NAMALWA (cell line): ENCODE measurements around the gene CORO2A.
"Not testable (repeated sequence)": the region's sequence is repeated elsewhere in the genome, so short reads cannot be mapped to it uniquely, and the experiment has no call there.

Experiments
- DNase-seq: peaks from one replicate; pipeline ENCODE4 v3.0.0-alpha.2; 2015; ENCODE audit warnings: low spot score

Gene CORO2A

DNA sequence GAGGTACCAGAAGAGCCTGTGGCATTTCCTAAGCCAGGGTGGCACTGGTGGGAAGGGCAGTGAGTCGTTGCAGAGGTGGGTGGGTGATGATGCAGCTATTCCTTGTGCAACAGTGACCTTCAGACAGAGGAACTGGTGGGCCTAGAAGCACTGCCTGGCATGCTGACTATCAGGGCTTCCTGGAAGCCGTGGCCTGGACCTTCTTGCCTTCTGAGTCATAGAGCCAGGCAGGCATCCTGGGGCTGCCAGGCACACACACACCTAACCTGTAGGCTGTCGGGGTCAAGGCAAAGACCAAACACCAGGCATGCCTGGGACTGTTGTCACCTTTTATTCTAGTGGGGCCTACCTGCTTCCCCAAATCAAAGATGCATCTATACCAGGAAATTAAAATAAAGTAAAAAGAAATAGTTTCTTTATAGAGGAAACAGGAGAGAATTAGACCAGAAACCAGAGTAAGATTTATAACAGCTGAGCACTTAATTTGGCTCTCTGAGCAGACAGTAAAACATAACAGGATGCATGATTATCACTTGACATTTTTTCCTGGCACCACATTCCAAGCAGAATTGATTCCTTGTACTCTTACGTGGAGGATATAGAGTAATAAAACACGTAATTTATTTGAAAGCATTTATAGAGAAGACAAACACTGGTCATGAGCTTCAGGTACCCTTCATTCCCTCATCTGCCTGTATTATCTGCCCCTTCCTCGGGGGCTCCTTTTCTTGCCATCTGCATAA lies 110.8 kb downstream of the CORO2A start:
- DNase-seq, result no peak

DNA sequence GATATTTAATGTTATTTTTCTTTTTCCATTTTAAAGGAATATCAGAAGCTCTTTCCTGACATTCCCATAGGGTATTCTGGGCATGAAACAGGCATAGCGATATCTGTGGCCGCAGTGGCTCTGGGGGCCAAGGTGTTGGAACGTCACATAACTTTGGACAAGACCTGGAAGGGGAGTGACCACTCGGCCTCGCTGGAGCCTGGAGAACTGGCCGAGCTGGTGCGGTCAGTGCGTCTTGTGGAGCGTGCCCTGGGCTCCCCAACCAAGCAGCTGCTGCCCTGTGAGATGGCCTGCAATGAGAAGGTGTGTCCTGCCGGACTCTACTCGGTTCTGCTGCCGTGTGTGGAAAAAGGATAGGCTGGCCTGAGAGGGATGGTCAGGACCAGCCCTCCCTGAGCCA lies 111.7 kb downstream of the CORO2A start:
- DNase-seq, result no peak

DNA sequence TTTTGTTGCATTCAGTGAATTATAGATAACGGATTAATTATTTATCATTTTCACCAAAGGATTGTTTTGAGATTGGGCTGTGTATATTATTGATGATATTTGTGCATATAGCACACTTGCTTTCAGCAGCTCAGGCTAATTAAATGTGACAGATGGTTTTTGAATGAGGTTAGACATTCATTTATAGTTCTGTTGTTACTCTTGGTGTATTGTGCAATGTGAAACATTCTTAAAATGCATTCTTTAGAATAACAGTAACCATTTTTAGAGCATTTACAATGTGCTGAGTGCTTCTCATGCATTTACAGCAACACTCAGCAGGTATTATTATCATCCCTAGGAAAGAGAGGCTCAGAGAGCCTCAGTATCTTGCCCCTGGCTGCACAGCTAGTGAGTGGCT lies 112.1 kb downstream of the CORO2A start:
- DNase-seq, result no peak

DNA sequence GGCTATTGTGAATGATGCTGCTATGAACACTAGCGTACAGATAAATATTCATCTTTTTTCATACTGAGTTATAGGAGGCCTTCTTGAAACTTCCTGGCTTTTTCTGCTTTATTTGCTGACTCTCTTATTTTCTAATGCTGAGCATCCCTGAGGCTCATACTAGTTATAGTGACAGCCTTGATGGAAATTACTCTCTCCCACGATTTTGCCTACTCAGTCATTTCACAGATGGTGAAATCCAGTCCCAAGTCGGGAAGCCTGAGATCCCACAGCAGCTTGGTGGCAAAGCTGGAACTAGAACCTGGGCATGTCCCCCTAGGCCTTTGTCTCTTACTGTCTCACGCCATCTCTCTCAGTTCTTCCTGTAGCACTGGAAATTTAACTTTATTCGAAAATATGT lies 113.5 kb downstream of the CORO2A start:
- no peak for DNase-seq

DNA sequence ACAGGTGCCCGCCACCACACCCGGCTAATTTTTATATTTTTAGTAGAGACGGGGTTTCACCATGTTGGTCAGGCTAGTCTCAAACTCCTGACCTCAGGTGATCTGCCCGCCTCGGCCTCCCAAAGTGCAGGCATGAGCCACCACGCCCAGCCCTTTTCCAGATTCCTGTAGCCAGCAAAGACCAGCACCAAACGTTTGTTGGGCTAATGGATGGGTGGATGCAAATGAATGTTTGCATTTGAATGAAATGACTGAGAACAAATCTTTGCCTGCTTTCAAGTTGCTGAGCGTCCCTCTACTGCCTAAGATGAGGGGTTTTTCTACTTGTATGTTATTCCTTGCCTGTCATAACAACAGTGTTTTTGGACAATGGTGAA lies 115.9 kb downstream of the CORO2A start:
- DNase-seq, result not testable (repeated sequence)

DNA sequence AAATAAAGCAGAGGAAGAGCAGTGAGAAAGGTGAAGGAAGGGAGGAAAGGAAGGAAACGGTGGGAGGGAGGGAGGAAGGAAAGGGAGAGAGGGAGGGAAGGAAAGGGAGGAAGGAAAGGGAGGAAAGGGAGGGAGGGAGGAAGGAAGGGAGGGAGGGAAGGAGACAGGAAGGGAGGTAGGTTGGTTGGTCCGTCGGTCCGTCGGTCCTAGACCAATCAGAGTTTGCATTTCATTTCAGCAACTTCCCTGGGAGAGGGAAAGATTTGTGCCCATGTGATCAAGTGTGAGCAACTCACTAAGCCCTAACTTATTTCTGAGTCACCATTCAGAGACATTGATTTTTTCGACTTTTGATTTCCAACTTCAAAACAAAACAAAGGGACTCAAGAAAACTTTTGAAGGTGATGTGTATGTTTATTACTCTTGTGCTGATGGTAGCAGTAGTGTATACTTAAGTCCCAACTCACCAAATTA lies 117.1 kb downstream of the CORO2A start:
- no peak for DNase-seq

DNA sequence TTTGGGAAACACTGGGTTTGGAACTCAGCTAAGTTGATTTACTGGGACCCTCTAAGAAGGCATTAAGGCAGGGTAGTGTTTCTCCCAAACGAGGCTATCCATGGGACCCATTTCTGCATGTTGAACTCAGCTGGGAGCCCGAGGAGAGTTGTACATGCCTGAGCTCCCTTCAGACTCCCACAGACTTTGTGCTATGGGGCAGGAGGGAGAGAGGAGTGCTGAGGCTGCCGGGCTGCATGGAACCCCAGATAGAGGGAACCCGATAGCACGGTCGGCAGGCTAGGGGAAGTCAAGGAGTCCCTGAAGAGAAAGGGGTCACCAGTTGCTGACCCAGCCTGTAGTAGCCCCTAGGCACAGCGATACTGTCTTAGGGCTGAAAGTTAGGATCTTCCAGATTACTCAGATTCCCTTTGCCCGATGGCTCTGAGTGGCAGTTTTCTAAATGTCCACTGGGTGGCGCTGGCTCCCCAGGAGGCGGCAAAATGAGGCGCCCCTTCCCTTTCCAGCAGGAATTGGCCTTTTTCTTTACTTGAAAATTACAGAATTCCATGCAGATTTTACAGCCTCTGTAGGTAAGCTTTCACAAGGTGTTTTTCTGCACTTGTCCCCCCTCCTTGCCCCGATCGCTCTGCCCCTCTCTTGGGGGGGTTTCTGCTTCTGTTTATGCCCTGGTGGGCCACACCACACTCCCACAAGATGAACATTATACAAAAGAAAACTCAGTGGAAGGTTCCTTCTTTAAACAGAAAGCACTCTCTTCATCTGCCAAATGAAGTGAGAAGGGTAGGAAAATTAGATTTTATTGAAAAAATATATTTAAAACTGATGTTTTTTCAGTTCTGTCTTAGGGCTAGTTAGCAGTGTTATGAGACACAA lies 118.1 kb downstream of the CORO2A start:
- DNase-seq, result peak; percentile 68

DNA sequence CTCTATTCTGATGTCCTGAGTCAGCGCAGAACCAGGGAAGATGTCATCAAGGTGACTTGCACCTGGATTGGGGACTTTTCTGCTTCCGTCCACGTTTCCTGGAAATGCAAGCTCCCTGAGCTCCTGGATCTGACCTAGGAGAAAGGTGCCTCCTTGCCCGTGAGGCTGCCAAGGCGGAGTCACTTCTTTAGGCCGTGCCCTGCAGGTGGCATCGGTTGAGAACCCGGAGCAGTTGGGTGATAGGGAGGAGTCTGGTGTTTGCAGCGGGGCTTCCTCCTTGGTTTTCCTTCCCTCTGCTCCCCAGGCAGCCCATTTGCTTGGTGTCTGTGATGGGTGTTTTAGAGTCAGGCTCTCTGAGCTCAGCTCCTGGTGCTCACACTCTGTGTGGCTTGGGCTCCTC lies 120.7 kb downstream of the CORO2A start:
- DNase-seq, result no peak
